GM19372 (cell line): ENCODE measurements around the gene GRIN2B.

Source experiments
- ATAC-seq: cut with Tn5 transposase; IDR thresholded peaks from one replicate; pipeline ENCODE4 v1.9.1; 2021; ENCODE audit warnings: mild to moderate bottlenecking, low read depth, moderate library complexity; ENCODE audit not compliant: unreplicated experiment

The GRIN2B gene

DNA sequence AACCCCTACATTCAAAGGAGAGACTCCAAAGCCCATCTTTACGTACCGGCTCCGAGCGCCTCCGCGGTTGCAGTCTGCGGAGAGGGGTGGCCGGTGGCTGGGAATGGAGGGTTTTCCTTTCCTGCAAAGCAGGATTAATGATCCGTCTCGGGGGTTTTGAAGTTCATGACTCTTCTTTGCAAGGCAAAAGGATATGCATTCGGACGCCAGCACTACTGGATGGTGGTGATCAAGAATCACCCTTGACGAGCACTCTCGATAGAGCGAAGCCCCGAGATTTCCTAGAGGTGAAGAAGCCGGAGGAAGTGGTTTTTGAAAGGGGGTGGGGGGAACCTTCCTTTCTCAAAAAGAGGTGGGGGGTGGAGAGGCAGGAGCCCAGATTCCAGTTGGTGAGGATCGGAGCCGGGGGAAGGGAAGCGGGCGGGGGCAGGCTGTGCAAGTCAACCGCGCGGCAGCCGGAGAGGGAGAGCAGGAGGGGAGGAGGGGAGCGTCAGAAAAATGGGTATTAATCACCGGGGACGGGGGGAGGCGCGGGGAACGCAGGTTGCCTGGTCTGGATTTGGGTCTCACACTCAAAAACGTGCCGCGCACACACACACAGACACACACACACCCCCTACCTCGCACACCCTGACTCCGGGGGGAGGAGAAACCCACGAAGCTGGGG is at the start of gene GRIN2B:
GRIN2B (minus strand) TSS at position 307 of the 667 bp plus-strand sequence. CDS start 115,394 bp downstream, outside the sequence.
- no peak for ATAC-seq

DNA sequence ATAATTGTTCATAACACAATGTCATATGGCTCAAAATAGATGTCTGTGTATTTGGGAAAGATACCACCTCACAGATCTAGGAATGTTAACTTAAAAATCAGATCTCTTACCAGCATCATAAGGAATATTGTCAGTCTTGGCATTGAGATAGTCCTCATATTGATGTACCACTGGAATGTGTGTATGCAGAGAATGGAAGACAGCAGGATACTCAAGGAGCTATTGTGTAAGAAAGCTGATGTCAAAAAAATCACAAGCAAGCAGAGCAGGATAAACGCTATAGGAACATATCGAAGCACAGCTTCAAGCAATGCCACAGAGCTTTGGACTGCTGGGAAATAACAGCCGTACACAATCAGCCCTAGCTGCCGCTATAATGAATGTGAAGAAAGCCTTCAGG is 45.1 kb upstream of the GRIN2B start:
- no peak for ATAC-seq

DNA sequence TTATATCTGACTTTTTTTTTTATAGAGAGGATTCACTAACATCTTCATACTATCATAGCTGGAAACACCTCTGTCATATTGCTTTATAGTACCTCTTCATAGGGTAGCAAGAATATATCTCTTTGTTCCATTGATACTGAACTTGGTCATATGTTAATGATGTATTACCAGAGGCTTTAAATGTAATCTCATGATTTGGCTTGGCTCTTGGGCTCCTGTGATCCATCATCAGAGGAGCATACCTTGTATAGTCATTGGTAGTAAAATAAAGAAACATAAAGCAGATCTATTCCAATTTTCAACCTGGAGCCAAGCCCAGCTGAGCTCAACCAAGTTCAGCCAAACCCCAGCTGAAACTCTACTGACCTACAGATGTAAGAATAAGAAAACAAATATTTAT is 43.2 kb upstream of the GRIN2B start:
- no peak for ATAC-seq

- no peak for ATAC-seq
Observed at GRCh38 chr12:14018080-14018479, 36.7 kb upstream of the GRIN2B start.

DNA sequence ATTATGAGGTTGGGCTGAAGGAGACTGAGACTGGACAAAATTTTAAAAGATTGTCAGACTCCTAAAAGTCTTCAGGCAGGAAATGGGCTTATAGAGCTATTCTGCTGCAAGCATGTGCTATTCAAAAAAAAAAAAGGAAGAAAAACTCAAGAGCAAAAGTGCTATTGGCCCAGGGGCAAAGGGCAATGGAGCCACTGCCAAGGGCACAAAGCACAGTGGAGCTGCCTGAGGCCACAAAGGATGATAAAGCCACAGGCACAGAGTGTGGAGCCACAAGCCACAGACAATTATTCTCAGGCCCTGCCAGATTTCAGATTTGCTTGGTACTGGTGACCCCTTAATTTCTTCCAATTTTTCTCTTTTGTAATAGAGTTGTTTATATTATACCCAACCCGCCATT is 29.6 kb upstream of the GRIN2B start:
- no peak for ATAC-seq

DNA sequence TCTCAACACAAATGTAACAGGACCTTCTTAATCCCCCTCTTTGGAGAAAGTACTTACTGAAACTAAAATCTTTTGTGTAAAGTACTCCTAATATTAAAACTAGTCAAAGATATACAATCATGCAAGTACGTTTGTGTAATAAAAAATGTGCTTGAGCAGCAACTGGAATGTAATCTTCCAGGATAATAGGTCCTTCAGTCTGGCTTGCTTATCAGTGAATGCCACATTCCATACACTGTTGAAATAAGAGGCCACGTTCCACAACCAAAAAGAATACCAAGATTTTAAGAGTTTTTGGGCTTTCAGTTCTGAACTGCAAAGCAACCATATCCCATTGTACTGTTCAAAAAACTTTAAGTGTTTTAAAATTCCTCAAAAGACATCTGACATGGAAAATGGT is 26.2 kb upstream of the GRIN2B start:
- no peak for ATAC-seq

DNA sequence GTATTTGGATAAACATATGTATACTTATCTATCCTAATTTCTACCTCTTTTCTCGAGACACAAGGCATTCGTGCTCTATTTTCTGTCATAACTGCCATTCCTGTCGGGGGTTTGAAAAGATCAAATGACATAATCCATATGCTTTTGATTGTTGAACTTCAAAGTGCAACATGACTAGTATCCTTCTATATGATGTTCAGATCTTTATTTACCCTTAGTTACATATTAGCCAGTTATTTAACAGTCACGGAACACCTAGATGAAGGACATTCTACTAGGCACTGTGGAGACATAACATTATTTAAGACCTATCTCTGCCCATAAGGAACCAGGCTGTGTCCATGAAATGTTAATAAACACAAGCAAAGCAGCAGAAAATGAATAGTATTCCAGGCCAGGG is 11.2 kb upstream of the GRIN2B start:
- ATAC-seq: no peak

GRCh38 chr12:13992106-13992505 is 10.7 kb upstream of the GRIN2B start:
- ATAC-seq: no peak

GRCh38 chr12:13986031-13986430 is 4.6 kb upstream of the GRIN2B start:
- ATAC-seq: no peak

- no peak for ATAC-seq
Observed at GRCh38 chr12:13981990-13982389, 588 bp upstream of the GRIN2B start.

GRCh38 chr12:13980538-13981295 is 685 bp downstream of the GRIN2B start:
- no peak for ATAC-seq

- no peak for ATAC-seq
Observed at GRCh38 chr12:13979772-13980378, 1.5 kb downstream of the GRIN2B start.

GRCh38 chr12:13978876-13979275 is 2.5 kb downstream of the GRIN2B start:
- no peak for ATAC-seq

DNA sequence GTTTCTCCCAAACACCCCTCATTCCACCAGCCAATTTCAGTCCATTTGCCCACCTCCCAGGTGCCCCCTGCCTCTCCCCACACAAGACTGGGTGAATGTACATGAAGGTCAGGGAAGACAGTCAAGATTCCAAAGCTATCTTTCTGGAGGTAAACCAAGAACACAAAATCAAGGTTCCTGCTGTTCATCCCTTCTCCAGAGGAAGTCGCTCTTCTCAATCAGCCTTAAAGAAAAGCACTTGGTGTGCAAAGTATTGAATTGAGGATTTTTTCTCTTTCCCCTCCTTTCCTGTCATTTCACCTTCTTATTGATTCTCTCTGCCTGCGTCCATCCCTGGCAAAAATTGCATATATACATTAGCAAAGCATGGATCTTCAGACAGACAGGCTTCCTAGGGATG is 4.5 kb downstream of the GRIN2B start:
- no peak for ATAC-seq

DNA sequence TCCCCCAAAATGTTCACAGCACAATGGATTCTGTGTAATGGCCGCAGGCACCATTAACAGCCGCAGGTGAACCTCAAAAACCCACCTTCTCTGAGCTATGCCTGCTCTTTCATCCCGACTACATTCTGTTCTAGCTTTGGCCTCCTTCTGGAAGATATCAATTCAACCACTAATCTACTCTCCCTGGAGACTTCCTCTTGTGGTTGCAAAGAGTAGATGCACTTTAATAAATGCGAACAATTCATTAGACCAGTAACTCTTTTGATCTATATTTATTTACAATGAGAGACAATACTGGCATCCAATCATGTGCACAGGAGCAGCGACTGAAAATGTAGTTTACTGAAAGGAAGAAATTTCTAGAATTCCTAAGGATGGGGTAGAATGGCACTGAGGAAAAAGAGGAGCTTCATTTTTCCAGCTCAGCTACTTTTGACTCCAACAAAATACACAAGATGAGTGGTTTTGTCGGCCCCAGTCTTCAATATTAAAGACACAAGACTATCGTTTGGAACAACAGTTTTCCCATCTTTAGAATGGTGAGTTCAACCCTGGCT is 5.3 kb downstream of the GRIN2B start:
- ATAC-seq: no peak

DNA sequence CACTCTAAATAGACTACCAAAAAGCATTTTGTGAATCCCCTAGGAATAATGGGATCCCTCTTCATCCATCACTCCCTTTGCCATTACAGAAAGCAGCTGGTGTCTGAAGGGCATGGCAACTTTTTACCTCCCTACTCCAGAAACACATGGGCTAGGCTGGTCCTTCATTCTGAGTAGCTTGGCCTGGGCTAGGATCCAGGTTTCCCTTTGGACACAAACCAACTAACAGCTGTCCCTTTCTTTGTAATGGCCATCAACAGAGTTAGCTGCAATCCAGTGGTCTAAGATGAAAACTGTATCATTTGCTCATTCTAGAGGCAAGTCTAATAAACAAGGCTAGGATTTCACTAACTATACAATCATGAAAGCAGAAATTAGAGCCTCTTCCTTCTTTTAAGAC is 7.4 kb downstream of the GRIN2B start:
- ATAC-seq: no peak

DNA sequence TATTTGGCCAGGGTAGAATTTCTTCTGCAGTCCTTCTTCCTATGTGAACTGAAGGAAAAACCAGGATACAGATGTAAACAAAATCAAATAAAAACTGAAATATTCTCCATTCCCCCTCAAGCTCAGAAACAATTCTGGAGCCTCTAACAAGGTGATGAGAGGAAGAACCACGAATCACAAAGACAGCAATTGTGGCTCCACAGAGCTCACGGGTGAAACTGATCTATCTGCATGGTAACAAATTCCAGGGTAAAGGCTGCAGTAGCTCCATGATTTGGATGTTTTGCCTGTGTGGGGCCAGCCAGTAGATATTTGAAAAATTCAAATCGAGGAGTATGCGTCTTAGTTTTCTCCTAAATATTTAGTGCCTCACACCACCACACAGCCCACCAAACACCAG is 10.6 kb downstream of the GRIN2B start:
- ATAC-seq: no peak

- ATAC-seq: no peak
Observed at GRCh38 chr12:13968281-13968680, 13.1 kb downstream of the GRIN2B start.

DNA sequence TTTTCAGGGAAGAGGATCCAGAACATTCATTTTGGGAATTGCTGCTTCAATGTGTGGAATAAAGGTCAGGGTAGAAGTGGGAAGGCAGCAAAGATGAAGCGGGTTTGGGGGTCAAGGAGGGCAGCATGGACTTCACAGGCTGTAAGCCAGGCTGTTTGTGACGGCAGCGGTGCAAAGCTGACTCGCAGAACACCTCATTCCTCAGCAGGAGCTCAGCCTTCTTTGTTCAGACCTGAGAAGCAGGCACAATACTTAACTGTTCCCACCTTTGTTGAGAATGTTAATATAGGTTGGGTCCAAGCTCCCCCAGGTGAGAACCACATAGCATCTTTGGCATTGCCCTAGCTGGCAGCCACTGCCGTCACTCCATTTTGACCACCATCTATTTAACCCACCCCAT is 16.7 kb downstream of the GRIN2B start:
- no peak for ATAC-seq

- no peak for ATAC-seq
Observed at GRCh38 chr12:13962699-13963098, 18.7 kb downstream of the GRIN2B start.

GRCh38 chr12:13961971-13962370 is 19.4 kb downstream of the GRIN2B start:
- no peak for ATAC-seq
